GM21576 (cell line): Measurements from ENCODE around the gene BRINP3.

Experiments used
- ATAC-seq: cut with Tn5 transposase; IDR thresholded peaks from one replicate; pipeline ENCODE4 v1.9.1; 2021; ENCODE audit warnings: mild to moderate bottlenecking, moderate library complexity; ENCODE audit not compliant: unreplicated experiment

BRINP3 gene

DNA sequence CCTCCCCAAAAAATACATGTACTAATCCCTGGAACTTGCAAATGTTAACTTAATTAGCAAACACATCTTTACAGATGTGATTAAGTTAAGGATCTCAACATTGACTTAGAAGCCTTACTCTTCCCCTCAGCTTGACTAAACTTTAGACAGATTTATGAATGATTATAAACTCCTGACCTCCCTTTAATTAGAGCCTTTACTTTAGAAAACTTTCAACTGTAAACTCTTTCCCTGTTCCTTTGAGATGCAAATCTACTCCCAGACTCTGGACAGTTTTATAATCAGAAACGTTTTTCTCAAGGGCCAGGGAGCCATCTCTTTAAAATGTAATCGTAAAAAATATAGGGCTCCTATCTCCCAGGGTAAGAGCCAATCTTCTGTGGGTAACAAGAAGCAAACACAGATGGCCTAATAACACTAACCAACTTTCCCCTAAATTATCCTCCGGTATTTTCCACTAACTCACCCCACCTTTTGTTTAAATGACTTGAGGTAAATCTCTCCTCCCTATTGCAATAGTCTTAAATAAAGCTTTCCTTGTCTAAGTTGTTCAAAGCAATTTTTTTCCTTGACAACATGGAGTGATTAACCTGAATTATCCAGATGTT, 284.1 kb downstream of the BRINP3 start:
- no peak for ATAC-seq

GRCh38 chr1:190192627-190193026, 285.0 kb downstream of the BRINP3 start:
- no peak for ATAC-seq

GRCh38 chr1:190183588-190183987, 294.1 kb downstream of the BRINP3 start:
- ATAC-seq, result no peak

- ATAC-seq, result no peak
These were observed 297.8 kb downstream of the BRINP3 start for GRCh38 chr1:190179817-190180216.

DNA sequence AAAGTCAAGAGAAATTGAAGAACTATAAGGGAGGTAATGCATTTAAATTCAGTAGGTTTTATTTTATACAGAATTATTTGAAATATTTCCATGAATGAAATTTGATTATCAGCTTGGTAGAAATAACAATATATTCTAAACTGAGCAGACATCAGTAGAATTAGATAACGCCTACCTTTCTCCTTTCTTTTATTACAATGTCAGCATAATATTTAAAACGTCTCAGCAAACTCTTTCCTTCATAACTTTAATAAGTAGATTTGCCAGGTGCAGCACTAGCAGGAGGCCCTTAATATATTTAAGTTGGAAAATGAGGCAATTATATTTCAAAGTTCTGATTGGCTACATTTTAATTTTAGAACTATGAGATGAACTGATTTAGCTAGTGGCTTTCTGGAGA, 298.8 kb downstream of the BRINP3 start:
- ATAC-seq, result no peak

DNA sequence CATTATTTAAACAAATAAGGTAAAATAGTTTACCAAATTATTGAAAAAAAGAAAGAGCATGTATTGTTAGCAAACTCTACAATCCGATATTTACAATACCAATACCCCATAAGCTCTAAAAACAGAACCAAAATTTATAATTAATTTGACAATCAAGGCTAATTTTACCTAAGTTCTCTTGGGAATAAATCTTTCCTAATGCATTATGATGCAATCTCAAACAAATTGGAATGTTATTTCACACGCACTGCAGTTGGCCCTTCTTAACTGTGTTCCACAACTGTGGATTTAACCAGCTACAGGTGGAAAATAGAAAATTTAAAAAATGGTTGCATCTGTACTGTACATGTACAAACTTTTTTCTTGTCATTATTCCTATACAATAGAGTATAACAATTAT, 300.1 kb downstream of the BRINP3 start:
- no peak for ATAC-seq

DNA sequence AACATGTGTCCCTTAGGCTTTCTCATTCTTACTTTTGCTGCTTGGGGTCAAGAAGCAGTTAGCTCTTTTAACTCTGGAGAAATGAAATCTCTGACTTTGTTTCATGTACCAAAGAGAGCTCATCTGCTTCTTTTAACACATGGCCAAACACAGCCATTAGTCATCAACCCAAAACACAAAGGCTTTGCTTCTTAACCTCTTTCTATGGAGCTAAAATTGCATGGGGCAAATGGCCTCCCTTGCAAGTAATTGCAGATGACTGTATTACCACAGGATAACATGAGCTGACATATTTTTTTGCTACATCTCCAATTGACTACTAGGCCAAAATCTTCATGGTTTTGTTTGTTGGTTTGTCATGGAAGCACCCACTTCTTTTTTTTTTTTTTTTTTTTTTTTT, 300.9 kb downstream of the BRINP3 start:
- ATAC-seq, result no peak

- no peak for ATAC-seq
These were observed 302.3 kb downstream of the BRINP3 start for GRCh38 chr1:190175320-190175719.

- no peak for ATAC-seq
These were observed 304.8 kb downstream of the BRINP3 start for GRCh38 chr1:190172651-190173430.

- ATAC-seq, result no peak
These were observed 307.3 kb downstream of the BRINP3 start for GRCh38 chr1:190170321-190170720.

DNA sequence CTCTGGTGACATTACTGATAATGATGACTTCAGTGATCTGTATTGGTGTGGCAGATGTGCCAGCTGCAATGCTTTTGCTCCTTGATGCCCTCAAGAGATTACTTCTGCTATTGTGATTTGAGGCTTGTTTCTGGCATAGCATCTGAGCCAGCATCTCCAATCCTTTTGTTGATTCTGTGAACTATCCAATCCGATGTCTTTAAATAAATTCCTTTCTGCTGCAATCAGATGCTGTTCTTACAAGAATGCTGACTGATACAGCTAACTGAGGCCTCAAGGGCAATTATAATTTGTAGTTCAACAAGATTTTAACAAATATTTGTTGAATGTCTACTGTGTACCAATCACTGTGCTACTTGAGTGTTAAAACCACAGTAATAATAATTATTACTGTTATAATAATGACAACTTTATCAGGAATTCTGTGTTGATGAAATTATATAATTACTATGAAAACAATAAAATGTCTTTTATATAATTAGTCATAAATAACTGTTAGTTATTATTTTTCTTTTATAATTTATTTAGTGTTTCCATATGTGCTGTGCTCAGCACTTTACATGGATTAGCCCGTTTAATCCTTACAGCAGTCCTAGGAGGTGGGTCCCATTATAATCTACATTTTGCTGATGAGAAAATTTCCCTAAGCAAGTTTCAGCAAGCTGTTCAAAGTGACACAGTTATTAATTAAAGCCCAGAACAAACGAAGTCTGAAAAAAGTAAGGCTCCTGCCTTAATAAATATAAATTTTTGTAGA, 308.2 kb downstream of the BRINP3 start:
- ATAC-seq, result no peak

- no peak for ATAC-seq
These were observed 308.8 kb downstream of the BRINP3 start for GRCh38 chr1:190168893-190169280.

DNA sequence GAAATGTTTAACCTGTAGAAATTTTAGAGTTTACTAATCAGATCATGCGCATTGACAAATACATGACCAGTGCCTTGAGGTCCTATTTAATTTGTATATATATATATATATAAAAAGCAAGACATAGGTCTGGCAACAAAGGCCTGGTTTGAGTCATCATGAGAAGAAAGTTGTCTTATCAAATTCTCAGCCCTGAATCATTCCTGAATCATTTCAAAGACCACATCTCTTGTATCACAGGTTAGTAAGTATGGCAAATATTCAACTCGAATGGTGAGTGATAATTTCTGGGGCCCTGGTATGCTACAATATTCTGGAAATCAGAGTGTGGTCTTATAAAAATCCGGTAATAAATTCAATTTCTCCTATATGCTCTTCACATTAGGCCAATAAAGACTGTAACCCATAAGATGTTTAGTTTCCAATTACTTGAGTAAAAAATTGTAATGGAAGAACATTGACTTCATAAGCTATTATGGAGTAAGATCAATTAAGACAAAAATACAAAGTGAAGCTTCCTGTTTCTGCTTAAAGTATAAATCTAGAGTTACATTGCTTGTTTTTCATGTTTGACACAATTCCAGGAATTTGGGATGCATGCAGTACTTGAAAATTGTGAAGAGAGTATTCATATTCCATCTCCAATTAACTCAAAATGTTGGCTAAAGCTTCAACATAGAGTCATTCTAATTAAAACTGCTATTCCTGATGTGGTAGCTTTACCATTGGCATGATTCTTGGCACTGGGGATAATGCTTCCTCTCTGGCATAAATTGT, 309.4 kb downstream of the BRINP3 start:
- no peak for ATAC-seq

GRCh38 chr1:190159146-190159545, 318.5 kb downstream of the BRINP3 start:
- ATAC-seq, result no peak

GRCh38 chr1:190154744-190155143, 322.9 kb downstream of the BRINP3 start:
- ATAC-seq, result no peak

DNA sequence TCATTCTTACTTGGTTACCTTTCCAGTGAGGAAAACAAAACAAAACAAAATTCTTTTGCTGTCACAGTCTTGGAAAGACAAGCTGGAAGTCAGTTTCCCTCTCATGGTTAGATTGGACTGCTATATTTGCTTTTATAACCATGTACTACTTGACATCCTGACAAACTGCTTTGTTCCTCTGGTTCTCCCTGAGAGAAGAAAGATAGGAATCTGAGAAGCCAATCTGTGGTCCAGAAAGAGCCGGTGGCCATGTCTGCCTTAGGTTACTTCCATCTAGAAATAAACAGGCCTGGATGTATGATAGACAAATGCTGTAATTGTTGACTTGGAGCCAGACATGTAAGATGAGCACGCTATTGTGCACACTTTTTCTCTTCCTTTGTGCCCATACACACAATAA, 330.0 kb downstream of the BRINP3 start:
- ATAC-seq, result no peak

DNA sequence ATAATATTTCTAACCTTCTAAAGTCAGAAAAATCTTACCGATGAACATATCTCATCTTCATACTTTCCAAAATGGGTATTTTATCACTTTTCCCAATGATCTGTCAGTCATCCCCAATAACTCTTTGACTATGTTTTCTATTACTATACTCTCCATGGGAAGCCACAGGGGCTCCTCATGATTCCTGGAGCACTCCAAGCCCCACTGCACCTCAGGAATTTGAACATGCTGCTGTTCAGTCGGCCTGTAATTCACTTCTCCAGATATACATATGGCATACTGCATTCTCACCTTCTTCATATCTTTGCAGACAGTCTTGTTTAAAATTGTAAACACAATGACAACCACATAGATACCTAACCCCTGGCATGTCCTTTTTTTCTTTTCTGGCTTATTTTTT, 333.0 kb downstream of the BRINP3 start:
- ATAC-seq, result no peak

GRCh38 chr1:190140644-190141043, 337.0 kb downstream of the BRINP3 start:
- ATAC-seq, result no peak

- no peak for ATAC-seq
These were observed 339.0 kb downstream of the BRINP3 start for GRCh38 chr1:190138702-190139101.

GRCh38 chr1:190138266-190138665, 339.4 kb downstream of the BRINP3 start:
- ATAC-seq, result no peak

DNA sequence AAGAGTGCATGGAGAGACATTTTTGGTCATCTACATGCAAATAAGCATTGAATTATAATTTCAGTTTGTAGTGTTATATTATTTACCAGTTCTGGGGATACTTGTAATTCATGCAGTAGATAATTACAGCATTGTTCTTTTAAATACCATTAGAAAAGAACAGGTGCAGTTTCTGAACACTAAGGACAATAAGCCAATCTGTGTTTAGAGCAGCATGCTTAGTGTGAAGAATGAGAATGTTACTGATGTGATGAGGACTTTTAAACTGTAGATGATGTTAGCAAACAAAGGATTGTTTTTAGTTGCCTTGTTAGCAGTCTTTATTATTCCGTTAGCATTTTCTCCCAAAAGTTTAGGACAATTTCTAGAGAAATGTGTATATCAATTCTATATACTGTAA, 348.3 kb downstream of the BRINP3 start:
- ATAC-seq, result no peak
